Thymus (tissue), 14 donors: Measurements from ENCODE around the gene ASPRV1. TPM values are rescaled to one million over a fixed set of nuclear protein-coding genes. Genes with fewer than 3 reads are reported as not detected.

Experiments
- DNase-seq, 9 donors: peaks; one replicate each; pipeline ENCODE4 v3.0.0-alpha.2; 2013; ENCODE audit warnings: low spot score in 9 of 9, low read depth in 6 of 9, missing footprints in 1 of 9
- H3K27ac ChIP-seq, 2 donors: one replicate each; pipeline ENCODE4 v1.5.1; 2013; ENCODE audit warnings: control low read depth in 1 of 2, low read depth in 1 of 2, low read length in 1 of 2, mild to moderate bottlenecking in 1 of 2, moderate library complexity in 1 of 2
- H3K27me3 ChIP-seq, 2 donors: one replicate each; pipeline ENCODE4 v1.5.1; 2013; ENCODE audit warnings: low read length in 1 of 2; ENCODE audit not compliant: control insufficient read depth in 2 of 2, insufficient read depth in 1 of 2
- H3K36me3 ChIP-seq, 2 donors: one replicate each; pipeline ENCODE4 v1.5.1; 2013; ENCODE audit warnings: low read length in 1 of 2, mild to moderate bottlenecking in 1 of 2, moderate library complexity in 1 of 2; ENCODE audit not compliant: control insufficient read depth in 2 of 2, insufficient read depth in 2 of 2
- H3K4me1 ChIP-seq, 2 donors: one replicate each; pipeline ENCODE4 v1.5.1; 2013; ENCODE audit warnings: low read length in 2 of 2; ENCODE audit not compliant: control insufficient read depth in 2 of 2, insufficient read depth in 2 of 2
- H3K4me3 ChIP-seq, 2 donors: one replicate each; pipeline ENCODE4 v1.5.1; 2013; ENCODE audit warnings: low read length in 2 of 2, control low read depth in 1 of 2, mild to moderate bottlenecking in 1 of 2
- H3K9me3 ChIP-seq, 2 donors: one replicate each; pipeline ENCODE4 v1.5.1; 2013; ENCODE audit warnings: low read length in 1 of 2, mild to moderate bottlenecking in 1 of 2; ENCODE audit not compliant: control insufficient read depth in 2 of 2, insufficient read depth in 1 of 2
- WGBS: extraction: QIAGEN DNeasy Blood & Tissue Kit; methylation state at CpG from one replicate; pipeline ENCODE4 v1.1.7; 2013; 5-methylcytosine and 5-hydroxymethylcytosine counted together
- long read RNA-seq, 10 donors: transcript quantifications; one replicate each; lab custom pipeline, GENCODE V29; 2026
- polyA plus RNA-seq: library from polyadenylated mRNA; stranded (reverse); fragments of 200-250 nt; gene quantifications from one replicate; pipeline ENCODE4 v1.2.3, GENCODE V29; 2013
- total RNA-seq: library from RNA; stranded (reverse); fragments of 120-200 nt; gene quantifications from one replicate; pipeline ENCODE4 v1.2.4, GENCODE V29; 2013
- donor health status: healthy.

ASPRV1 gene
- total RNA-seq, result 1.5 TPM
- 7.1 TPM for polyA plus RNA-seq
- long read RNA-seq, donor 1, result 0 reads
- long read RNA-seq, donor 2, partial matches to known transcripts, result 0 of 2 reads
- long read RNA-seq, donor 2, other reads (novel, unspliced or antisense), result 0 of 2 reads
- long read RNA-seq, donor 3, partial matches to known transcripts, result 0 of 1 reads
- long read RNA-seq, donor 3, other reads (novel, unspliced or antisense), result 0 of 1 reads
- long read RNA-seq, donor 4, partial matches to known transcripts, result 0 of 1 reads
- long read RNA-seq, donor 4, other reads (novel, unspliced or antisense), result 0 of 1 reads
- long read RNA-seq, donor 5, partial matches to known transcripts, result 0 of 3 reads
- long read RNA-seq, donor 5, other reads (novel, unspliced or antisense), result 0 of 3 reads
- long read RNA-seq, donor 6, partial matches to known transcripts, result 0 of 1 reads
- long read RNA-seq, donor 6, other reads (novel, unspliced or antisense), result 0 of 1 reads
- long read RNA-seq, donor 7, result 0 reads
- long read RNA-seq, donor 8, result 0 reads
- long read RNA-seq, donor 9, partial matches to known transcripts, result 0 of 1 reads
- long read RNA-seq, donor 9, other reads (novel, unspliced or antisense), result 0 of 1 reads
- long read RNA-seq, donor 10, partial matches to known transcripts, result 0 of 1 reads
- long read RNA-seq, donor 10, other reads (novel, unspliced or antisense), result 0 of 1 reads

- Histone ChIP-seq H3K36me3 (no peaks in the 10 kb centered on the region), H3K9me3 (peaks cover 0 to 14% of the 10 kb centered on the region in 2 donors), H3K4me1 (peaks cover 21 to 51% of the 10 kb centered on the region in 2 donors), H3K4me3 (no peak within 1 kb of the TSS), H3K27me3 (no peaks in the 10 kb centered on the region), H3K27ac (no peak within 1 kb of the TSS)
- DNase-seq, result no peak
- 98% methylated on average over 14 of the region's 14 CpGs for WGBS
Observed at GRCh38 chr2:69961496-69961895, at the start of gene ASPRV1. TSS of gene ASPRV1 (minus strand) at chr2:69961631. CDS start at chr2:69961436, 195 bp downstream.

- H3K36me3 ChIP-seq, result peaks cover 3 to 4% of the 10 kb centered on the region in 2 donors
- H3K4me3 ChIP-seq, result no peak overlapping the region
- no peaks in the 10 kb centered on the region for H3K27me3 ChIP-seq
- peaks cover 16 to 24% of the 10 kb centered on the region in 2 donors for H3K4me1 ChIP-seq
- H3K9me3 ChIP-seq, result no peaks in the 10 kb centered on the region
- WGBS, result 78% methylated on average over 2 of the region's 2 CpGs
- no peak for DNase-seq
- peak overlapping the region in 1 of 2 donors; percentile 46 for H3K27ac ChIP-seq
Observed at GRCh38 chr2:70010576-70011111, 49.2 kb upstream of the ASPRV1 start.

DNA sequence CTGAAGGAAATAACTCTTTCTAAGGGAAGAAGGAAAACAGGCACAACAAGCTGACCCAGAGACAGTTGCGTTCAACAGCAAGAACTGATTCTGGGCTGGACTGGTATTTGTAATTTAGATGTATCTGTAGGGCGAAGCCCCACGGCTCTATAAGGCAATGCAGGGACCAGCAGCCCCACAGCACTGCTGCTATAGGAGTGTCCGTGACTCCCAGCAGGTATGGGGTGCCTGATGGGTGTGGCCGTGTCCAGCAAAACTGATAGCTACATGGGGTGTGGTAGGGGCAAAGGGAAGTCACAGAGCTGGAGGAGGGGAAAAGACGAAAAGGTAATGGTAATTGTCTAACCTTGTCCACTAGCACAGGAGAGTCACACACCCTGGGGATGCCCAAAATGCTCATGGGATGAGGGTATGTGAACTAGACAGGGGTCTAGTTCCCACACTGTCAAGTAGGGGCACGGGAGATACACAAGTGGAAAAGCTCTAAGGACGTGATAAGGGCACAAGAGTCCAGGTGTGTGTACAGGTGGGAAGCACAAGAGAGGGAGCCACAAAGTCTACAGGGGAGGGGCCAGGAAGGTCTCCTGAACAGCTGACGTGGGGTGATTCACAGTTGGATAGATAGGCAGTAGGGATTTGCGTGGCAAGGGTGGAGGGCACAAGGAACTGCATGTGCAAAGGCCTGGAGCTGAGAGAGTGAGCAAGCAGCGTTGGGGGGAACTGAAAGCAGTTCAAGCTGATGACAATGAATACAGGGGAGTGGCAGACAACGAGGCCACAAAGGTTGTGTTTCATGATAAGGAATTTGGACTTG lies 48.5 kb upstream of the ASPRV1 start:
- no peak overlapping the region for H3K27ac ChIP-seq
- no peak for DNase-seq

GRCh38 chr2:70008290-70008689 lies 46.9 kb upstream of the ASPRV1 start:
- H3K27ac ChIP-seq, result no peak overlapping the region
- H3K4me1 ChIP-seq, result peaks cover 18 to 29% of the 10 kb centered on the region in 2 donors
- peaks cover 0 to 4% of the 10 kb centered on the region in 2 donors for H3K36me3 ChIP-seq
- H3K4me3 ChIP-seq, result no peak overlapping the region
- no peaks in the 10 kb centered on the region for H3K27me3 ChIP-seq
- no peak for DNase-seq
- no peaks in the 10 kb centered on the region for H3K9me3 ChIP-seq
- 95% methylated on average over 3 of the region's 3 CpGs for WGBS

More for the DNA sequence above, 48.5 kb upstream of the ASPRV1 start:
- WGBS, result 86% methylated on average over 12 of the region's 12 CpGs
- Histone ChIP-seq H3K9me3 (no peaks in the 10 kb centered on the region), H3K4me3 (no peak overlapping the region), H3K36me3 (peaks cover 0 to 4% of the 10 kb centered on the region in 2 donors), H3K27me3 (no peaks in the 10 kb centered on the region), H3K4me1 (peaks cover 18 to 25% of the 10 kb centered on the region in 2 donors)

- no peak for DNase-seq
- H3K27me3 ChIP-seq, result no peaks in the 10 kb centered on the region
- H3K4me1 ChIP-seq, result peaks cover 25 to 40% of the 10 kb centered on the region in 2 donors
- WGBS, result 98% methylated on average over 13 of the region's 13 CpGs
- peaks cover 0 to 4% of the 10 kb centered on the region in 2 donors for H3K36me3 ChIP-seq
- no peak overlapping the region for H3K4me3 ChIP-seq
- no peak overlapping the region for H3K27ac ChIP-seq
- H3K9me3 ChIP-seq, result no peaks in the 10 kb centered on the region
Observed at GRCh38 chr2:70007151-70007550, 45.7 kb upstream of the ASPRV1 start.

GRCh38 chr2:70006447-70006784 lies 45.0 kb upstream of the ASPRV1 start:
- H3K36me3 ChIP-seq, result peaks cover 0 to 4% of the 10 kb centered on the region in 2 donors
- peaks cover 27 to 43% of the 10 kb centered on the region in 2 donors for H3K4me1 ChIP-seq
- WGBS, result 100% methylated on average over 1 of the region's 1 CpG
- no peak for DNase-seq
- H3K9me3 ChIP-seq, result no peaks in the 10 kb centered on the region
- no peak overlapping the region for H3K4me3 ChIP-seq
- H3K27ac ChIP-seq, result no peak overlapping the region
- no peaks in the 10 kb centered on the region for H3K27me3 ChIP-seq

- H3K27ac ChIP-seq, result no peak overlapping the region
- no peak overlapping the region for H3K4me3 ChIP-seq
- peaks cover 0 to 4% of the 10 kb centered on the region in 2 donors for H3K36me3 ChIP-seq
- peaks cover 27 to 39% of the 10 kb centered on the region in 2 donors for H3K4me1 ChIP-seq
- WGBS, result 97% methylated on average over 6 of the region's 6 CpGs
- H3K9me3 ChIP-seq, result no peaks in the 10 kb centered on the region
- no peak for DNase-seq
- no peaks in the 10 kb centered on the region for H3K27me3 ChIP-seq
Observed at GRCh38 chr2:70005752-70006446, 44.5 kb upstream of the ASPRV1 start.

DNA sequence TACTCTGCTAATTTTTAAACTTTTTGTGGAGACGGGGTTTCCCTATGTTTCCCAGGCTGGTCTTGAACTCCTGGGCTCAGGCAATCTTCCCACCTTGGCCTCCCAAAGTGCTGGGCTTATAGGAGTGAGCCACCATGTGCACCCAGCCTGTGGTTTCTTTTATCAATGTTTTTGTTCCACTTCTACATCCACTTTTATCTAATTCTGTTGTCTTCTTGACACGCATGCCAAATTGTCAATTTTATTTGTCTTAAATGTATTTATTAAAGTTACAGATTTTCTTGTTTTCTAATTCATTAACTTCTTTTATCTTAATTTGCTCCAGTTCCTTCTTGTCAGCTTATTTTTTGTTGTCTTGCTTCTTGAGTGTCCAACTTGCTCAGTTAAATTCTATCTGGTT lies 43.8 kb upstream of the ASPRV1 start:
- Histone ChIP-seq H3K36me3 (peaks cover 0 to 4% of the 10 kb centered on the region in 2 donors), H3K27ac (no peak overlapping the region), H3K9me3 (no peaks in the 10 kb centered on the region), H3K4me1 (peaks cover 22 to 32% of the 10 kb centered on the region in 2 donors), H3K4me3 (no peak overlapping the region), H3K27me3 (no peaks in the 10 kb centered on the region)
- WGBS, result 96% methylated on average over 2 of the region's 2 CpGs
- DNase-seq, result no peak
